GM18861 (cell line): ENCODE measurements around the gene C1QTNF12.

Experiments
- ATAC-seq: cut with Tn5 transposase; IDR thresholded peaks from one replicate; pipeline ENCODE4 v1.9.1; 2021; ENCODE audit not compliant: unreplicated experiment

C1QTNF12 gene

DNA sequence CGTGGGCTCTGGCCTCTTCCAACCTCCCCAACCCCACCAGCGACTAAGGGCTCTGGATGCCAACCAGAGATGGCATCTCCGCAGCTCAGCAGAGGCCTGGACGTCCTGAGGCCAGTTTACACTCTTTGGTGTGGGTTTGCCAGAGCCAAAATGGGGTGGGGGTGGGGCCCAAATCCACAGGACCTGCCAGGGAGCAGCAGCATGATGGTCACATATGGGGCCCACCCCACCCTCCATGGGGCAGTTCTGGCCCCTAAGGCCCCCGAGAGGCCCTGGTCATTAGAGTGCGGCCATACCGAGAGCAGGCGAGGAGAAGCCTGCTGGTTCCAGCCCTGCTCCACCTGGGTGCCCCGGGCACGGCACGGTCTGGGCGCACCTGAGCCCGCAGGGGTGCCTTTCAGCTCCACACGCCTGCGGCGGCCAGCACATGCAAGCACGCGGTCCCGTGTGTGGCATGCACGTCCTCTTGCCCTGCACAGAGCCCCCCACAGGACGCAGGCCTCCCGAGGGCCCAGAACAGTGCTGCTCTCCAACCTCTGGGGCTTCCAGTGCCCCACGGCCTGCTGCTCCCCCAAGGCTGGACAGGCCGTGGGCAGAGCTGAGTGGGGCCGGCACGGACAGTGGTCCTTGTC is 4.8 kb downstream of the C1QTNF12 start:
- ATAC-seq, result no peak

- no peak for ATAC-seq
These were observed 5.5 kb downstream of the C1QTNF12 start for GRCh38 chr1:1240822-1241587.

GRCh38 chr1:1240348-1240732 is 6.2 kb downstream of the C1QTNF12 start:
- no peak for ATAC-seq

DNA sequence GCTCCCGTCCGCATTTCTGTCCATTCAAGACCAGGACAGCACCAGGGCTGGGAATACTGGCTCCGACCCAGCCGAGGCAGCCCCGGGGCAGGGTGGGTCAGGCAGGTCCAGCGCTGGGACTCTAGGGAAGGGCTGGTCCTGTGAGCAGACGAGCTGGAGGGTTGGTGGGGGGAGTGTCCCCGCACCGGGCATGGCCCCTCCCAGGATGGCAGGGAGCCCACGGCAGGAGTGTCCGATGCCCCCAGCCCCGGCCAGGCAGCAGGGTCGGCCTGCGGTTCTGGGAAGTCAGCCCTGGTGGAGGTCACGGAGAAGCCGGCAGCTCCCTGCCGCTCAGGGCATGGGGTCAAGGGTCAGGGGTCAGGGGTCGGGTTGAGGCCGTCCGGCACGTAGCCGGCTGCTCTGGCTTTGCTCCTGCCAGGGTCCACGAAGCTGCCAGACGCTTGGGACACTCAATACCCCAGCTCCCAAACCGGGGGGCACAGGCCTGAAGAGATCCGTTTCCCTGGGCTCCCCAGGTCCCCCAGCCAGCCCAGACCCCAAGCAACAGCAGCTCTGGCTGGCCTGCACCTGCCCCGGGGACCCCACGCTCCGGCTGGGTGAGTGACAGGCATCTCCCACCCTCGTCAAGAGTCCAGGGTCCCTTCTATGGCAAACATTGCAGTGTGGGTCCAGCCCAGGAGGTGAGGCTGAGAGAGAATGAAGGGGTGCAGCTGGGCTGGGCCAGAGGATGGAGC is 6.7 kb downstream of the C1QTNF12 start:
- ATAC-seq, result no peak

- ATAC-seq, result no peak
These were observed 7.3 kb downstream of the C1QTNF12 start for GRCh38 chr1:1239227-1239613.

- ATAC-seq, result no peak
These were observed 7.8 kb downstream of the C1QTNF12 start for GRCh38 chr1:1238702-1239178.

DNA sequence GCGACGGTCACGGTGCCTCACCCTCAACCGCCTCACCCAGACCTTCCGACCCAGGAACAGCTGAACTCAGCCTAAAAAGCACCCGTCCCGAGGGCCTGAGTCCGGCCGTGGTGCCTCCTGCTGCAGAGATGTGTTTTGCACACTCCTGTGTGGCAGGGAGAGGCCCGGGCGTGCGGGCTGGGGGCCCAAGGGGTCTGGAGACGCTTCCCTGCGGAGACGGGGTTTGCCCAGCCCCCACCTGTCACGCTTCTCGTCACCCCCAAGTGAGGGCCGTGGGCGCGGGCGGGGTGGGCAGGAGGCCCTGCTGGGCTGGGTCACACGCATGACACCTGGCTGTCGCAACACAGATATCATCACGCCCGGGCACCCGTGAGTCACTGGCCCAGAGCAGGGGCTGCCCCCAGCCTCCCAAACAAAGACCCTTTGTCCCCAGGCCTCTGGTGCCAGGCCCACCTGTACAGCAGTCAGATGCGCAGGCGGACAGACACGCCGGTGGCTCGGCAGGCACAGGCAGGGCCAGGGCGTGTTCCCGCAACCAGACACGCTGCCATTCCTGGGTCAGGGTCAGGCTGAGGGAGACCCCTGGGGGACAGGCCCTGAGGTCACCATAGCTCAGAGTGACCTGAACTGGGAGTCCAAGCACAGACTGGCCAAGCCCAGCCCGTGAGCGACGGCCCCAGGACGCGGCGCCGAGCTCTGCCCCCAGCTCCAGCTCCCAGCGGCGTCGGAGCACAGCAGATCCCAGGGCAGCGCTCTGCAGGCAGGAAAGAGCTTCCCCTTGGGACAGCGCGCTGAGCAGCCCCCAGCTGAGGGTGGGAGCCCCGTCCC is 8.4 kb downstream of the C1QTNF12 start:
- no peak for ATAC-seq

GRCh38 chr1:1236945-1237873 is 9.3 kb downstream of the C1QTNF12 start:
- no peak for ATAC-seq

GRCh38 chr1:1236176-1236763 is 10.3 kb downstream of the C1QTNF12 start:
- ATAC-seq, result no peak

DNA sequence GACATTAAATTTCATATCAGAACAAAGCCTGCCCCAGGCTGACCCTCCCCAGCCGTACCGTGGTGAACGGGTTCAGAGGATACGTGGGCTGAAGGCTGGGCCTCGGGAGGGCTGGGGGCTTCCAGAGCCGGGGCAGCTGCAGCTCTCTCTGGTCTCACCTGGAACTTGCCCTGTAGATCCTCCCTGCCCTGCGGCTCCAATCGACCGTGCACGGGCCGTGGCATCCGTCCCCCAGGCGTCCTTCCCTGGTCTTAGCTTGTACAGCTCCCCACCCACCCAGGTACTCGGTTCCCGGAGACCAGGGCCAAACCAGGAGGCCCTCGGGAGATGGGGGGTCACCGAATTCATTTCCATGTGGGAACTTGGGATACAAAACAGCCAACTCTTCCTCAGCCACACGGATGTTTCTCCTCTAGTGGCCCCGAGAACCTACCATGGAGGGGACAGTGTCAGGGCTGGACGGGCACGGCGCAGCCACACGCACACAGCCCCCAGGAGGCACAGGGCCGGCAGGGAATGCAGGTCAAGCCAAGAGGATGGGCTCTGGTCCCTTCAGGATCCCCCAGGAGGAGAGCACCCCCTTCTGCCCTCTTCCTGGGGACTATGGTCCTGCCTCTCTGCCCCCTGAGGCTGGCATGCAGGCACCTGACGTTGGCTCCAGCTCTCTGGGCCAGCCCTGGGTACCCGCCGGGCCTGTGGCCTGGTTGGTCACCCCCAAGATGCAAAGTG is 11.3 kb downstream of the C1QTNF12 start:
- ATAC-seq, result no peak

DNA sequence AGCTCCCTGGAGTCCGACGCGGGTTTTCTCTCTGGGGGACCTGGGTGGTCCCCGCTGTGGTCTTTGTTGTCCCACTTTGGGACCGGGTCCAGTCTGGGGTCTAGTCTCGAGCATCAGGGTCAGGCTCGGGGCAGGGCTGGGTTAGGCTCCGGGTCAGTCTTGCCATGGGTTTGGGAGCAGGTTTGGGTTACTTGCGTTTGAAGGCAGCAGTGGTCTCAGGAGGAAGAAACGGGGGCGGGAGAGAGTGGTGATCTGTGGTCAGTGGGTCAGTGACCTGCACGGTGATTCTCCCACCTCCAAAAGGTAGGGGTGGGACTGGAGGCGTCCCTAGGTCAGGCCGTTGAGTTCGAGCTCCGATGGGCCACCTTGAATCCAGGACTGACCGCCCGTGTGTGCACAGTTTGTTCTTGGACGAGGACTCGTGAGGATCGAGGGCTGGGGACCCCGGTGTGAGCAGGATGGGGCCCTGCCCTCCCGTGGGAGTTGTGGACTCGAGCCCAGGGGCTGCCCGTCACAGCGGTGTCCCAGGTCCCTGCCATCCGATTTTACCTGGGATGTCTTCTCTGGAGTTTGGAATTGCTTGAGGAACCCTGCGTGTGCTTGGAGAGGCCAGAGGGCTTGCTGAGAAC is 12.2 kb downstream of the C1QTNF12 start:
- ATAC-seq, result no peak

- no peak for ATAC-seq
These were observed 13.0 kb downstream of the C1QTNF12 start for GRCh38 chr1:1233567-1233892.

GRCh38 chr1:1232796-1233566 is 13.5 kb downstream of the C1QTNF12 start:
- ATAC-seq, result no peak

DNA sequence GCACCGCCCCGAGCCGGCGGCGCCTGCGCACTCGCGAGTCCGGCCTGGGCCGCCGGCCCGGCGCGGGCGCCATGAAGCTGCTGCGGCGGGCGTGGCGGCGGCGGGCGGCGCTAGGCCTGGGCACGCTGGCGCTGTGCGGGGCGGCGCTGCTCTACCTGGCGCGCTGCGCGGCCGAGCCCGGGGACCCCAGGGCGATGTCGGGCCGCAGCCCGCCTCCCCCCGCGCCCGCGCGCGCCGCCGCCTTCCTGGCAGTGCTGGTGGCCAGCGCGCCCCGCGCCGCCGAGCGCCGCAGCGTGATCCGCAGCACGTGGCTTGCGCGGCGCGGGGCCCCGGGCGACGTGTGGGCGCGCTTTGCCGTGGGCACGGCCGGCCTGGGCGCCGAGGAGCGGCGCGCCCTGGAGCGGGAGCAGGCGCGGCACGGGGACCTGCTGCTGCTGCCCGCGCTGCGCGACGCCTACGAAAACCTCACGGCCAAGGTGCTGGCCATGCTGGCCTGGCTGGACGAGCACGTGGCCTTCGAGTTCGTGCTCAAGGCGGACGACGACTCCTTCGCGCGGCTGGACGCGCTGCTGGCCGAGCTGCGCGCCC is 14.2 kb downstream of the C1QTNF12 start, which contains the start of gene B3GALT6:
Gene B3GALT6 (plus strand): TSS at position 30 of the 588 bp plus-strand sequence. CDS start 42 bp downstream, at position 72.
- ATAC-seq, result no peak

DNA sequence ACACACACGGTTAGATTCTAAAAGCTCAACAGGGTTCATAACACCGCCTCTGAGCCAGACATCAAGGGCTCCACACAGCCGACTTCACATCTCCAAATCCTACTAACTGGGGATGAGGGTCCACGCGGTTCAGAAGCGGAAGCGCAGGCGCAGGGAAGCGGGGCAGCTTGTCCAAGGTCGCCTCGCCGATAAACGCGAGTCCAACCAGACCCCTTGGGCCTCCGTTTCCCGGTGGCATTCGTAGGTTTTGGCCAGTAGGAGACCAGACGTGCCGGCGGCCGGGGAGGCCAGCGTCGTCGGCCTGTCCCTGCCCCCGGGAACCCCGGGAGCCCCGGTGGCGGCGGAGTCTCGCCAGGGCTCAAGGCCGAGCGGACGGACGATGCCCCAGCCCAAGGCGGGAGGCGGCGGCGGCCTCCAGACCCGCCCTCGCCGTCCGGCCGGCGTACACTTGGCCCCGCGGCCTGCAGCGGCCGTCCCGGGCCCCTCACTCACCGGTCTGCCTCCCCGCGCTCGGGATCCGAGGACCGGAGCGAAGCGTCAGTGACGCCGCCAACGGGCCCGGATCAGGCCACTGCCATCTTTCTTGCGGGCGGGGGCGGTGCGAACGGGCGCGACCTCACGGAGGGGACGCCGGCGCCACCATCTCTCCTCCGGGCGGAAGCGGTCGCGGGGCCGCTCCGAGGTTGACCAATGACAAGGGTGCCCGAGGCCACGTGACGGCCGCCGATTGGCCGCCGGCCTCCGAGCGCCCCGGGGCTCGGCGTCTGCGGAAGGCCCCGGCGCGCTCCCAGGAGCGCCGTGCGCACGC is 14.9 kb downstream of the C1QTNF12 start, which contains the start of gene SDF4:
Gene SDF4 (minus strand): TSS at position 602 of the 808 bp plus-strand sequence. CDS start 3,229 bp downstream, outside the sequence.
- ATAC-seq, result peak; percentile 85

GRCh38 chr1:1230656-1231399 is 15.7 kb downstream of the C1QTNF12 start:
- no peak for ATAC-seq
